Smooth muscle cell (in vitro differentiated cells): ENCODE measurements around the gene ILF3. TPM values are rescaled to one million over a fixed set of nuclear protein-coding genes. Genes with fewer than 3 reads are reported as not detected.
A peak's percentile ranks its signal among the peaks of the same experiment; 100 is the strongest.

ENCODE experiments used
- DNase-seq: peaks from one replicate; lab custom pipeline; 2025; ENCODE audit not compliant: unreplicated experiment; lab: John Stamatoyannopoulos, UW
- H2AFZ ChIP-seq: fragments of 200-600 bp; sonication (generic); 2 replicates; pipeline ENCODE4 v1.6.0; 2016; ENCODE audit warnings: antibody characterized with exemption, low read depth, mild to moderate bottlenecking
- H3F3A ChIP-seq: fragments of 200-600 bp; sonication (generic); 2 replicates; pipeline ENCODE4 v1.6.0; 2017; ENCODE audit warnings: antibody characterized with exemption, low read depth
- H3K27ac ChIP-seq: fragments of 200-600 bp; sonication (generic); 2 replicates; pipeline ENCODE4 v1.5.1; 2016; ENCODE audit warnings: low read depth, mild to moderate bottlenecking
- H3K27me3 ChIP-seq: fragments of 200-600 bp; sonication (generic); 2 replicates; pipeline ENCODE4 v1.6.1; 2016; ENCODE audit warnings: low read depth, mild to moderate bottlenecking
- H3K36me3 ChIP-seq: fragments of 200-600 bp; sonication (generic); 2 replicates; pipeline ENCODE4 v1.5.1; 2016; ENCODE audit warnings: low read depth
- H3K4me1 ChIP-seq: fragments of 200-600 bp; sonication (generic); 2 replicates; pipeline ENCODE4 v1.5.1; 2016; ENCODE audit warnings: low read depth
- H3K4me2 ChIP-seq: fragments of 200-600 bp; sonication (generic); 2 replicates; pipeline ENCODE4 v1.6.0; 2016; ENCODE audit warnings: mild to moderate bottlenecking
- H3K4me3 ChIP-seq: fragments of 200-600 bp; sonication (generic); 2 replicates; pipeline ENCODE4 v1.5.1; 2016; ENCODE audit warnings: mild to moderate bottlenecking
- H3K79me2 ChIP-seq: fragments of 200-600 bp; sonication (generic); 2 replicates; pipeline ENCODE4 v1.6.0; 2016; ENCODE audit warnings: low read depth, mild to moderate bottlenecking
- H3K9ac ChIP-seq: fragments of 200-600 bp; sonication (generic); 2 replicates; pipeline ENCODE4 v1.6.0; 2016; ENCODE audit warnings: low read depth
- H3K9me3 ChIP-seq: fragments of 200-600 bp; sonication (generic); replicated peaks from 2 replicates; pipeline ENCODE4 v1.5.1; 2016; ENCODE audit warnings: low read depth
- H4K20me1 ChIP-seq: fragments of 200-600 bp; sonication (generic); 2 replicates; pipeline ENCODE4 v1.6.0; 2016; ENCODE audit warnings: low read depth
- WGBS: methylation state at CpG from one replicate; pipeline ENCODE4 v1.1.7; 2016; ENCODE audit warnings: low lambda C conversion rate; 5-methylcytosine and 5-hydroxymethylcytosine counted together
- polyA plus RNA-seq: library from polyadenylated mRNA; unstranded; fragments of >200 nt; fragmentation: Nextera tagmentation; extraction: Ambion mirVana; gene quantifications from 2 replicates; pipeline ENCODE4 v1.2.1, GENCODE V29; 2016
- total RNA-seq: library from RNA; depleted of rRNA; stranded (reverse); fragments of >200 nt; gene quantifications from 2 replicates; pipeline ENCODE4 v1.2.3, GENCODE V29; 2014
- TF ChIP-seq, protein P1 (sequence below): fragments of 200-600 bp; sonication (generic); IDR thresholded peaks from 2 replicates; pipeline ENCODE4 v1.5.1; 2017; ENCODE audit warnings: borderline replicate concordance, mild to moderate bottlenecking, antibody characterized with exemption; ENCODE audit not compliant: insufficient read depth, poor library complexity, severe bottlenecking

ILF3 gene
- total and polyA plus RNA-seq, 2 experiments from 2014 or later, result 78.0 to 108 TPM

DNA sequence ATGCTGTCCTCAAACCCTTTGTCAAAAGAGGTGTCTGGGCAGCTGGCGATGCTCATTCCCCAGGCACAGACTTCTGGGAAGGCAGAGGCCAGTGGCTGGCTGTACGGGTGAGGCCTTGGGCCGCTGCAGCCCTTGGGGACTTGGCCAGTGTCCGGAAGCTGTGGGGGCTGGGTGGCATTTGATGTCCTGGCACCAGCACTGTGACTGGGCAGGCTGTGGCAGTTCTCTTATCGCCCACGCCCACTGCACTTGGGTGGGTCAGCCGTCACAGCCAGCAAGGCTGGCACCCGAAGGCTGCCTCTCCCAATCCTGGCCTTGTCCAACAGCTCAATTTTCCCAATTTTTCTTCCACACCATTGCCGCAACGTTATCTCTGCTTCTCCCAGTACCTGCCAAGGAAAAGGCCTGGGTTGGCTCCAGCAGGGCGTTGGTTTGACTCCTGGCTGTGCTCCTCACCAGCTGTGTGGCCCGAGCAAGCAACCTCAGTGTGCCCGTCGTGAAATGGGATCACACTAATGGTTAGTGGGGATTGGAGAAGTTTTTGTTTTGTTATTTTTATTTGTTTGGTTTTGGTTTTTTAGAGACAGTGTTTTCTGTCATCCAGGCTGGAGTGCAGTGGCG is 41.5 kb upstream of the ILF3 start:
- Histone ChIP-seq H2AFZ (no peak overlapping the region), H3F3A (peaks cover 7% of the 10 kb centered on the region), H4K20me1 (peaks cover 51% of the 10 kb centered on the region), H3K36me3 (no peaks in the 10 kb centered on the region), H3K27me3 (no peaks in the 10 kb centered on the region), H3K4me3 (no peak overlapping the region), H3K9me3 (no peaks in the 10 kb centered on the region), H3K4me1 (no peaks in the 10 kb centered on the region), H3K9ac (no peak overlapping the region), H3K27ac (no peak overlapping the region), H3K4me2 (no peak overlapping the region), H3K79me2 (peaks cover 43% of the 10 kb centered on the region)
- 97% methylated on average over 14 of the region's 15 CpGs for WGBS
- TF ChIP-seq, protein P1, sequence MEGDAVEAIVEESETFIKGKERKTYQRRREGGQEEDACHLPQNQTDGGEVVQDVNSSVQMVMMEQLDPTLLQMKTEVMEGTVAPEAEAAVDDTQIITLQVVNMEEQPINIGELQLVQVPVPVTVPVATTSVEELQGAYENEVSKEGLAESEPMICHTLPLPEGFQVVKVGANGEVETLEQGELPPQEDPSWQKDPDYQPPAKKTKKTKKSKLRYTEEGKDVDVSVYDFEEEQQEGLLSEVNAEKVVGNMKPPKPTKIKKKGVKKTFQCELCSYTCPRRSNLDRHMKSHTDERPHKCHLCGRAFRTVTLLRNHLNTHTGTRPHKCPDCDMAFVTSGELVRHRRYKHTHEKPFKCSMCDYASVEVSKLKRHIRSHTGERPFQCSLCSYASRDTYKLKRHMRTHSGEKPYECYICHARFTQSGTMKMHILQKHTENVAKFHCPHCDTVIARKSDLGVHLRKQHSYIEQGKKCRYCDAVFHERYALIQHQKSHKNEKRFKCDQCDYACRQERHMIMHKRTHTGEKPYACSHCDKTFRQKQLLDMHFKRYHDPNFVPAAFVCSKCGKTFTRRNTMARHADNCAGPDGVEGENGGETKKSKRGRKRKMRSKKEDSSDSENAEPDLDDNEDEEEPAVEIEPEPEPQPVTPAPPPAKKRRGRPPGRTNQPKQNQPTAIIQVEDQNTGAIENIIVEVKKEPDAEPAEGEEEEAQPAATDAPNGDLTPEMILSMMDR, result no peak
- DNase-seq, result no peak

DNA sequence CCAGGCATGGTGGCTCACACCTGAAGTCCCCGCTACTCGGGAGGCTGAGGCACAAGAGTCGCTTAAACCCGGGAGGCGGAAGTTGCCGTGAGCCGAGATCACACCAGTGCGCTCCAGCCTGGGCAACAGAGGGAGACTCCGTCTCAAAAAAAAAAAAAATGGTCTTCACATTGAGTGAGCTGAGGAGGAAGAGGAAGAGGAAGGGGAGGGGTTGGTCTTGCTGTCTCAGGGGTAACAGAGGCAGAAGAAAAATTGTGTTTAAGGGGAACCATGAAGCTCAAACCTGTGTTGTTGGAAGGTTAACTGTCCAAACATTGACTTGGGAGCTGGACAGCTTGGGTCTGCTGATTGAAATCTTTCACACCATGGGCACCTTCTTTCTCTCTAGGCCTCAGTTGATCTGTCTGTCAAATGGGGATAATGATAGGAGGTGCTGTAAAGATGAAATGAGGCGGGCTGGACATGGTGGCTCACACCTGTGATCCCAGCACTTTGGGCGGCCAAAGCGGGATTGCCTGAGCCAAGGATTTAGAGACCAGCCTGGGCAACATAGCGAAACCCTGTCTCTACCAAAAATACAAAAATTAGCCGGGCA is 38.6 kb upstream of the ILF3 start:
- DNase-seq, result no peak
- TF ChIP-seq, protein P1, result no peak
- Histone ChIP-seq H4K20me1 (peaks cover 44% of the 10 kb centered on the region), H2AFZ (no peak overlapping the region), H3K4me3 (no peak overlapping the region), H3K9ac (no peak overlapping the region), H3K9me3 (no peaks in the 10 kb centered on the region), H3K27me3 (no peaks in the 10 kb centered on the region), H3K4me1 (no peaks in the 10 kb centered on the region), H3K36me3 (no peaks in the 10 kb centered on the region), H3K27ac (peak overlapping the region; percentile 11), H3K4me2 (no peak overlapping the region), H3K79me2 (peaks cover 48% of the 10 kb centered on the region), H3F3A (peaks cover 7% of the 10 kb centered on the region)
- WGBS, result 99% methylated on average over 14 of the region's 14 CpGs

DNA sequence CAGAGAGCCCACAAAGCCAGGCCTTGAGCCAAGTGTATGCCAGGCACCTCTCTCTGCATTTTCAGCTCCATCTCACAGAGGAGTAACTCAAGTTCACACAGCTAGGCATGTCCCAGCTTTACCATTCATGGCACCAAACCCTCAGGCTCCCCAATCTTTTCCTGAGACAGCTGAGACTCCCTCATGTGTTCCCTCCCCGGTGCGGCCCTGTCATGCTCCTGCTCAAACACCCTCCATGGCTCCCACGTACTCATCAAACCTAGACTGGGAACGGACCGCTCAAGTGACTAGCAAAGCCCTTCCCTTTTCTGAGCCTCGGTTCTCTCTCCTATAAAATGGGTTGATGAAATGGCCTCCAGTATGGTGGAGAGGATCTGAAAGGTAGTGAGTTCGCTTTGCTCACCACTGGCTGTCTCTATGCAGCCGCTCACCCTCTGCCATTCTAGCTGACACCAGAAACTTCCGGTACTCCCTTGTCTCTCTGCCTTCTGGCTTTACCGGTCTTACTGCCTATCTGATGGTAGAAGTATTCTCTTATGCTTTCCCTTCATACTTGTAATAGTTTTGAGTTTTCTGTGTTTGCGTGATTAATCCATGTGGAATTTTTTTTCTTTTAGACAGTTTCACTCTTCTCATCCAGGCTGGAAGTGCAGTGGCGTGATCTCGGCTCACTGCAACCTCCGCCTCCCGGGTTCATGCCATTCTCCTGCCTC is 36.6 kb upstream of the ILF3 start:
- Histone ChIP-seq H3K79me2 (peaks cover 38% of the 10 kb centered on the region), H4K20me1 (peaks cover 36% of the 10 kb centered on the region), H3K4me2 (peak overlapping the region; percentile 35), H3K36me3 (no peaks in the 10 kb centered on the region), H2AFZ (no peak overlapping the region), H3K9ac (no peak overlapping the region), H3K27me3 (no peaks in the 10 kb centered on the region), H3K9me3 (no peaks in the 10 kb centered on the region), H3F3A (peaks cover 7% of the 10 kb centered on the region), H3K27ac (peak overlapping the region; percentile 75), H3K4me1 (no peaks in the 10 kb centered on the region), H3K4me3 (no peak overlapping the region)
- TF ChIP-seq, protein P1, result no peak
- 63% methylated on average over 15 of the region's 15 CpGs for WGBS
- no peak for DNase-seq
